Vagina (tissue), 2 donors: ENCODE results near the gene CCDC200.
"Not testable (repeated sequence)": the region's sequence is repeated elsewhere in the genome, so short reads cannot be mapped to it uniquely, and the experiment has no call there.

Source experiments
- CTCF ChIP-seq, 3 experiments: fragments of 450-650 bp in 2 of 3; fragments of 200-600 bp in 1 of 3; sonication (generic) in 1 of 3; IDR thresholded peaks; one replicate each; pipeline ENCODE4 v1.5.1; 2017 to 2019; ENCODE audit warnings: antibody characterized with exemption in 3 of 3, mild to moderate bottlenecking in 2 of 3, moderate library complexity in 2 of 3
- POLR2AphosphoS5 ChIP-seq, 2 donors: sonication (generic); formaldehyde crosslinking; IDR thresholded peaks; one replicate each; pipeline ENCODE4 v1.9.0; 2017; ENCODE audit warnings: antibody characterized with exemption in 2 of 2, mild to moderate bottlenecking in 2 of 2, low read depth in 1 of 2; ENCODE audit not compliant: insufficient read depth in 1 of 2

GRCh38 chr17:43240596-43241352, 12.4 kb upstream of the CCDC200 start:
- TF ChIP-seq CTCF (IDR thresholded peaks at IDR 0.05); POLR2AphosphoS5 (IDR thresholded peaks at IDR 0.05; ENCODE audit: insufficient read depth in 1 of 2, low read depth in 1 of 2): not testable (repeated sequence)
